Choroid plexus epithelial cell (primary cell): ENCODE results near the gene PPP1R14C.

Experiments
- DNase-seq: peaks from one replicate; pipeline ENCODE4 v3.0.0-alpha.2; 2010; ENCODE audit warnings: low read depth
- H3K4me3 ChIP-seq: 2 replicates; pipeline ENCODE4 v1.5.1; 2011; ENCODE audit warnings: low read depth, mild to moderate bottlenecking, control low read depth, low read length, moderate library complexity
- TF ChIP-seq, protein P1 (sequence below): conservative IDR thresholded peaks from 2 replicates; pipeline ENCODE4 v1.5.1; 2011; ENCODE audit warnings: low read depth, mild to moderate bottlenecking, control low read depth, inconsistent platforms, low read length, moderate library complexity

The PPP1R14C gene, protein sequence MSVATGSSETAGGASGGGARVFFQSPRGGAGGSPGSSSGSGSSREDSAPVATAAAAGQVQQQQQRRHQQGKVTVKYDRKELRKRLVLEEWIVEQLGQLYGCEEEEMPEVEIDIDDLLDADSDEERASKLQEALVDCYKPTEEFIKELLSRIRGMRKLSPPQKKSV

DNA sequence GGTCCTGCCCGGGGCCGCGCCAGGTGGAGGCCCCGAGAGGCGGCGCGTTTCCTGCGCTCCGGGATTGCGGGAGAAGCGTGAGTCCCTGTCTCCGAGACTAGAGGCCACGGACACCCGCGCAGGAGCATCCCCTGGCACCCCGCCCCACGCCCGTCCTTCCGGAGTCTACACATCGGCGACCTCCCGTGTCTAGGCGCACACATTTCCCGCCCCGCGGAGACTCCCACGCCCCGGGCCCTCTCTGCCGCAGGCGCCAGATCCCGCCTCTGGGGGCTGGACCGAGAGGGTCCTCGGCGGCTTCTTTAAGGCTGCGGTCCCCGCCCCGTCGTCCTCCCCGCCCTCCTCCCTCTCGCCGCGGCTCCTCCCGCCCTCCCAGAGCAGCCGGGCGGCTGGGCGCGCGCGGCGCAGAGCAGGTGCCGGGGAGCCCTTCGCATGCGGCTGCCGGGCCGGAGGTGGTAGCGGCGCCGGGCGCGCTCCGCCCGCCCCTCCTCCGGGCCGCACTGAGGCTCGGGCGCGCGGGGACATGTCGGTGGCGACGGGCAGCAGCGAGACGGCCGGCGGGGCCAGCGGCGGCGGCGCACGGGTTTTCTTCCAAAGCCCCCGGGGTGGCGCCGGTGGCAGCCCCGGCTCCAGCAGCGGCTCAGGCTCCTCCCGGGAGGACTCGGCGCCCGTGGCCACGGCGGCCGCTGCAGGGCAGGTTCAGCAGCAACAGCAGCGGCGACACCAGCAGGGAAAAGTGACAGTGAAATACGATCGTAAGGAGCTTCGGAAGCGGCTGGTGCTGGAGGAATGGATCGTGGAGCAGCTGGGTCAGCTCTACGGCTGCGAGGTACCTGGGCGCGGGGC lies at the start of gene PPP1R14C:
Gene PPP1R14C, plus strand, starts transcription at position 375 of the 846 bp plus-strand sequence. Its CDS starts 149 bp downstream, at position 524.
- H3K4me3 ChIP-seq = no peak within 1 kb of the TSS
- TF ChIP-seq, protein P1, sequence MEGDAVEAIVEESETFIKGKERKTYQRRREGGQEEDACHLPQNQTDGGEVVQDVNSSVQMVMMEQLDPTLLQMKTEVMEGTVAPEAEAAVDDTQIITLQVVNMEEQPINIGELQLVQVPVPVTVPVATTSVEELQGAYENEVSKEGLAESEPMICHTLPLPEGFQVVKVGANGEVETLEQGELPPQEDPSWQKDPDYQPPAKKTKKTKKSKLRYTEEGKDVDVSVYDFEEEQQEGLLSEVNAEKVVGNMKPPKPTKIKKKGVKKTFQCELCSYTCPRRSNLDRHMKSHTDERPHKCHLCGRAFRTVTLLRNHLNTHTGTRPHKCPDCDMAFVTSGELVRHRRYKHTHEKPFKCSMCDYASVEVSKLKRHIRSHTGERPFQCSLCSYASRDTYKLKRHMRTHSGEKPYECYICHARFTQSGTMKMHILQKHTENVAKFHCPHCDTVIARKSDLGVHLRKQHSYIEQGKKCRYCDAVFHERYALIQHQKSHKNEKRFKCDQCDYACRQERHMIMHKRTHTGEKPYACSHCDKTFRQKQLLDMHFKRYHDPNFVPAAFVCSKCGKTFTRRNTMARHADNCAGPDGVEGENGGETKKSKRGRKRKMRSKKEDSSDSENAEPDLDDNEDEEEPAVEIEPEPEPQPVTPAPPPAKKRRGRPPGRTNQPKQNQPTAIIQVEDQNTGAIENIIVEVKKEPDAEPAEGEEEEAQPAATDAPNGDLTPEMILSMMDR = no peak
- DNase-seq = no peak

- DNase-seq = no peak
- H3K4me3 ChIP-seq = no peak overlapping the region
- TF ChIP-seq, protein P1 = no peak
These were observed 49.4 kb upstream of the PPP1R14C start for GRCh38 chr6:150093397-150093796.

GRCh38 chr6:150098155-150098554 lies 44.7 kb upstream of the PPP1R14C start:
- TF ChIP-seq, protein P1 = no peak
- H3K4me3 ChIP-seq = no peak overlapping the region
- no peak for DNase-seq

DNA sequence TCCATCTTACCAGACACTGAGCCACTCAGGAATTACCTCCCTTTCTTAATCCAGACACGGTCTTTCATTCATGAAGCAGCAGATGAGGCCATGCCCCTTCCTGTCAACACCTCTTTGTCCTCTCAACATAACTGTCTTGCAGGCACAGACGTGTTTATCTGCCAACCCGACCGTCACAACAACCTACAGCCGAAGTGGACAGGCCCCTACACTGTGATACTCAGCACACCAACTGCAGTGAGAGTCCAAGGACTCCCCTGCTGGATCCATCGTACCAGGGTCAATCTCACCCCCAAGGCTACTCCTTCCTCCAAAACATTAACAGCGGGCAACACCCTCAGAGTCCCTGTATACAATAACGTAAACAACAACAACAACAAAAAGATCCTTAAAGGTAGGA lies 43.3 kb upstream of the PPP1R14C start:
- DNase-seq = no peak
- H3K4me3 ChIP-seq = no peak overlapping the region
- TF ChIP-seq, protein P1 = no peak

GRCh38 chr6:150099953-150100352 lies 42.9 kb upstream of the PPP1R14C start:
- TF ChIP-seq, protein P1 = no peak
- no peak for DNase-seq

DNA sequence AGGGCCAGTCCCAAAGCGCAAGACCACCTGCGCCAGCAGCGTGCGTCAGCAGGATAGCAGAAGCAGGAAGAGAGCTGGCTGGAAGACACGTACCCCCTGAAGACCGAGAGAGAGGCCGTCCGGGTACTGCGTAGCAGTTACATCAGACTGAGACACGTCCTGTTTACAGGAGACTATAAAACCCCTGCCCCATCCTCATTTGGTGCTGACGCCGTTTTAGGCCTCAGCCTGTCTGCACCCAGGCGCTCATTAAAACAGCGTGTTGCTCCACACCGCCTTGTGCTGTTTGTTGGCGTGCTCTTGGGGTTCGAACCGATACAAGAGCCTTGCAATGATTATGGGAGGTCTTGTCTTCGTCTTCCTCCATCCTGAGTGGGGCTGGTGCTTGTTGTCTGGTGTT lies 42.1 kb upstream of the PPP1R14C start:
- TF ChIP-seq, protein P1 = no peak
- H3K4me3 ChIP-seq = no peak overlapping the region
- no peak for DNase-seq

More at GRCh38 chr6:150099953-150100352, 42.9 kb upstream of the PPP1R14C start:
- no peak overlapping the region for H3K4me3 ChIP-seq
